ENCODE measurements around the gene MRAP2.

DNA sequence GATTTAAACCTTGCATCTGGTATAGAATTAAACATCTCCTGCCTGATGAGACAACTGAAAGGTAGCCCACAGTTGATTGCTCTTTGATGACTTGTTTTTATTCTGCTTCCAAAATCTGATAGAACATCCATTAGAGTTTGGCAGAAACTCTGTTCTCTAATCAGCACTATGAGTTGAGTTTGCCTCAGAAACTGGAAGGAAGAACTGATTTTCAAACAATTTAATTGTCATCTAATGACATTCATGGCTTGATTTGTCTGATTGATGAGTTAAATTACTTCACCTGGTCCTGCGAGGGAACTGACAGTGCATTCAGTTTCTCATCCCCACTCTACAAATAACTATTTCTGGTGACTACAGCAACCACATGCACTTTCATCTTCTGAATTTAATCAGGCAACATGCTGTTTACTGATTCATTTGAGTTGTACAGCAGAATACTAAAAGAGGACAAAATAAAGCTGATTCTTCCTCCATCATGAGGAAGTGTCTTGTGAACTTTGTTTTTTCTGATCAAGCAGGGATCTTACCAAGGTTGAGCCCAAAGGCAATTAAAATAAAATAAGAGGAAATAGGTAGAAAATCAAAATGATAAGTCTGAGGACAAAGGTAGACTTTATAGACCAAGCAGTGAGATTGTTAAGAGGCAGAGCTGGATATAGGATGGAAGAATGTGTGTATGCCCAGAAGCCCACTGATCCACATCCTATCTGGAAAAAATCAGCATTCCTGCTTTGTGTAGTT lies 15.7 kb upstream of the MRAP2 start:
- TF ChIP-seq FOXJ3 (CRISPR knock-in tag; IDR thresholded peaks at IDR 0.05; ENCODE audit: borderline replicate concordance) (no peak), TEAD1 (CRISPR knock-in tag; IDR thresholded peaks at IDR 0.05) (no peak), SOX15 (CRISPR knock-in tag; IDR thresholded peaks at IDR 0.05) (no peak), EMX1 (CRISPR knock-in tag; IDR thresholded peaks at IDR 0.05) (no peak)
- TF ChIP-seq, protein P1, sequence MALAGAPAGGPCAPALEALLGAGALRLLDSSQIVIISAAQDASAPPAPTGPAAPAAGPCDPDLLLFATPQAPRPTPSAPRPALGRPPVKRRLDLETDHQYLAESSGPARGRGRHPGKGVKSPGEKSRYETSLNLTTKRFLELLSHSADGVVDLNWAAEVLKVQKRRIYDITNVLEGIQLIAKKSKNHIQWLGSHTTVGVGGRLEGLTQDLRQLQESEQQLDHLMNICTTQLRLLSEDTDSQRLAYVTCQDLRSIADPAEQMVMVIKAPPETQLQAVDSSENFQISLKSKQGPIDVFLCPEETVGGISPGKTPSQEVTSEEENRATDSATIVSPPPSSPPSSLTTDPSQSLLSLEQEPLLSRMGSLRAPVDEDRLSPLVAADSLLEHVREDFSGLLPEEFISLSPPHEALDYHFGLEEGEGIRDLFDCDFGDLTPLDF (CRISPR knock-in tag; IDR thresholded peaks at IDR 0.05) = no peak
- TF ChIP-seq, protein P2, sequence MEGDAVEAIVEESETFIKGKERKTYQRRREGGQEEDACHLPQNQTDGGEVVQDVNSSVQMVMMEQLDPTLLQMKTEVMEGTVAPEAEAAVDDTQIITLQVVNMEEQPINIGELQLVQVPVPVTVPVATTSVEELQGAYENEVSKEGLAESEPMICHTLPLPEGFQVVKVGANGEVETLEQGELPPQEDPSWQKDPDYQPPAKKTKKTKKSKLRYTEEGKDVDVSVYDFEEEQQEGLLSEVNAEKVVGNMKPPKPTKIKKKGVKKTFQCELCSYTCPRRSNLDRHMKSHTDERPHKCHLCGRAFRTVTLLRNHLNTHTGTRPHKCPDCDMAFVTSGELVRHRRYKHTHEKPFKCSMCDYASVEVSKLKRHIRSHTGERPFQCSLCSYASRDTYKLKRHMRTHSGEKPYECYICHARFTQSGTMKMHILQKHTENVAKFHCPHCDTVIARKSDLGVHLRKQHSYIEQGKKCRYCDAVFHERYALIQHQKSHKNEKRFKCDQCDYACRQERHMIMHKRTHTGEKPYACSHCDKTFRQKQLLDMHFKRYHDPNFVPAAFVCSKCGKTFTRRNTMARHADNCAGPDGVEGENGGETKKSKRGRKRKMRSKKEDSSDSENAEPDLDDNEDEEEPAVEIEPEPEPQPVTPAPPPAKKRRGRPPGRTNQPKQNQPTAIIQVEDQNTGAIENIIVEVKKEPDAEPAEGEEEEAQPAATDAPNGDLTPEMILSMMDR (IDR thresholded peaks at IDR 0.05) = no peak
- TF ChIP-seq, protein P3, sequence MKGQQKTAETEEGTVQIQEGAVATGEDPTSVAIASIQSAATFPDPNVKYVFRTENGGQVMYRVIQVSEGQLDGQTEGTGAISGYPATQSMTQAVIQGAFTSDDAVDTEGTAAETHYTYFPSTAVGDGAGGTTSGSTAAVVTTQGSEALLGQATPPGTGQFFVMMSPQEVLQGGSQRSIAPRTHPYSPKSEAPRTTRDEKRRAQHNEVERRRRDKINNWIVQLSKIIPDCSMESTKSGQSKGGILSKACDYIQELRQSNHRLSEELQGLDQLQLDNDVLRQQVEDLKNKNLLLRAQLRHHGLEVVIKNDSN (CRISPR knock-in tag; IDR thresholded peaks at IDR 0.05) = no peak

Data from WTC11 (cell line).